GM12865 (cell line): ENCODE measurements around the gene PUM1.
A peak's percentile ranks its signal among the peaks of the same experiment; 100 is the strongest.

Experiments used
- DNase-seq: peaks from one replicate; pipeline ENCODE4 v3.0.0; 2010; ENCODE audit warnings: low read depth
- H3K4me3 ChIP-seq: 2 replicates; pipeline ENCODE4 v1.5.1; 2011; ENCODE audit warnings: mild to moderate bottlenecking, low read depth, low read length, control low read depth
- TF ChIP-seq, protein P1 (sequence below): IDR thresholded peaks from 2 replicates; pipeline ENCODE4 v1.5.1; 2011; ENCODE audit warnings: low read length, control low read depth, low read depth, inconsistent platforms; ENCODE audit not compliant: insufficient read depth; ENCODE audit errors: missing control alignments

PUM1 gene

DNA sequence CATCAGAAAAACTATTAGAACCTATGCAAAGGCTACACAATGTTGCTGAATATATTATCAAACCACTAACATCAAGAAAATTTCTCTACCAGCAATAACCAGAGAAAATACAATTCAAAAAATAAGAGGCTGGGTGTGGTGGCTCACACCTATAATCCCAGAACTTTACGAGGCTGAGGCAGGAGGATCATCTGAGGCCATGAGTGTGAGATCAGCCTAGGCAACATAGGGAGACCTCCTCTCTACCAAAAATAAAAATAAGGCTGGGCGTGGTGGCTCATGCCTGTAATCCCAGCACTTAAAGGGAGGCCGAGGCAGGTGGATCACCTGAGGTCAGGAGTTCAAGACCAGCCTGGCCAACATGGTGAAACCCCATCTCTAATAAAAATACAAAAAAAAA, 16.9 kb upstream of the PUM1 start:
- no peak for DNase-seq

GRCh38 chr1:31073044-31073443, 7.5 kb upstream of the PUM1 start:
- DNase-seq: no peak
- TF ChIP-seq, protein P1, sequence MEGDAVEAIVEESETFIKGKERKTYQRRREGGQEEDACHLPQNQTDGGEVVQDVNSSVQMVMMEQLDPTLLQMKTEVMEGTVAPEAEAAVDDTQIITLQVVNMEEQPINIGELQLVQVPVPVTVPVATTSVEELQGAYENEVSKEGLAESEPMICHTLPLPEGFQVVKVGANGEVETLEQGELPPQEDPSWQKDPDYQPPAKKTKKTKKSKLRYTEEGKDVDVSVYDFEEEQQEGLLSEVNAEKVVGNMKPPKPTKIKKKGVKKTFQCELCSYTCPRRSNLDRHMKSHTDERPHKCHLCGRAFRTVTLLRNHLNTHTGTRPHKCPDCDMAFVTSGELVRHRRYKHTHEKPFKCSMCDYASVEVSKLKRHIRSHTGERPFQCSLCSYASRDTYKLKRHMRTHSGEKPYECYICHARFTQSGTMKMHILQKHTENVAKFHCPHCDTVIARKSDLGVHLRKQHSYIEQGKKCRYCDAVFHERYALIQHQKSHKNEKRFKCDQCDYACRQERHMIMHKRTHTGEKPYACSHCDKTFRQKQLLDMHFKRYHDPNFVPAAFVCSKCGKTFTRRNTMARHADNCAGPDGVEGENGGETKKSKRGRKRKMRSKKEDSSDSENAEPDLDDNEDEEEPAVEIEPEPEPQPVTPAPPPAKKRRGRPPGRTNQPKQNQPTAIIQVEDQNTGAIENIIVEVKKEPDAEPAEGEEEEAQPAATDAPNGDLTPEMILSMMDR: no peak
- no peak overlapping the region for H3K4me3 ChIP-seq

More for the DNA sequence above, 16.9 kb upstream of the PUM1 start:
- TF ChIP-seq, protein P1: no peak
- no peak overlapping the region for H3K4me3 ChIP-seq

GRCh38 chr1:31072304-31072746, 6.8 kb upstream of the PUM1 start:
- TF ChIP-seq, protein P1: no peak
- no peak overlapping the region for H3K4me3 ChIP-seq
- DNase-seq: no peak

GRCh38 chr1:31069392-31069791, 3.9 kb upstream of the PUM1 start:
- DNase-seq: no peak
- H3K4me3 ChIP-seq: no peak overlapping the region
- TF ChIP-seq, protein P1: no peak

DNA sequence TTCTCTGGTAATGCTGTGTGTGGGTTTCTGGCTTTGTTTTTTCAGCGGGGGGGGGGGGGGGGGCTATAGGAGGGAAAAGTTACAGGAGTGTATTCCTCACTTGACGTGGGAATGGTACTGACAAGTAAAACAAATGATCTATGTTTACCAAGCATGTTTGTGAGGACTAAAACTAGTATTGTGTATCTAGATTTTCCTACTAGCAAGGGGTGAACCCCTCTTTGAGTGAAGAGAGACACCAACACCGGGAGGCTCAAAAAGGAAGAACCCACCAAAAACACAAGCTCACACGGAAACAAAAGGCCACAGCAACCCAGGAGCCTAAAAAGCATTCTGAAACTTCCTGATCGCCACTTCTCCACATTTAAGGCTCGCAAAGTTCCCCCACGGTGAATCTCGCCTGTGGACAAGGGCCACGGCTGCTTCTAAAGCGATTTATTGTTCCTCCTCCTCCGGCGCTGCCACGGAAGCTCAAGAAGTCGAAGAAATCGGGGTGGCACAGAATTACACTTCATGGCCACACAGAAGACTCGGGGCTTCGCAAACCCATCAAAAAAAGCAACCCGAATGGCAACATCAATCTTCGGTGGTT, 703 bp downstream of the PUM1 start:
- TF ChIP-seq, protein P1: no peak
- DNase-seq: peak; percentile 42
- peak overlapping the region; percentile 93 for H3K4me3 ChIP-seq

DNA sequence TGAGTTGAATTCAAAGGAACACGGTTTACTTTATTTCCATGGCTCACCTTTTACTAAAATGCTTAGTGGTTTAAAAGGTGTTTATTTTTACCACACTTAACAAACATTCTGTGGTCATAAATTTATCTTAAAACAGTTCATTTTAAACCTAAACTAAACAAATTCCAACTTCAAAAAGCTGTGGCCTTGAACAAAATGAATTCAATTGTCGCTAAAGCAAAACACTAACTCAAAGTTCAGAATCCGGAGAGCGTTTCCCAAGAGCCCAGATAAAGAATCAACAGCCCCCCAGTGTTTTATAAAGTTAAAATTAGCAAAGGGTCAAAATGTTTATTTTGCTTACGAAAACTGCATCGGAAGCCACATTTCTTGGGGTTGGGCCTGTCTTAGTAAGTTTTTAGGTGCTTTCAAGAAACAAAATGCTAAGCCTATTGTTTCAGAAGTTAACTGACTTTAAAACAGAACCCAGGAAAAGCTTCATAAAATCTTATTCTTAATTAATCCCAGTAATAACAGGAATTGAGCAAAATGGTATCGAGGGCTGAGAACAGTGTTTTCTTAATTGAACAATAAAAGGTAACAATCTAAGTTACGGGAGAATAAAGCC, 1.3 kb downstream of the PUM1 start:
- DNase-seq: no peak
- H3K4me3 ChIP-seq: peak overlapping the region; percentile 93
- TF ChIP-seq, protein P1: no peak

DNA sequence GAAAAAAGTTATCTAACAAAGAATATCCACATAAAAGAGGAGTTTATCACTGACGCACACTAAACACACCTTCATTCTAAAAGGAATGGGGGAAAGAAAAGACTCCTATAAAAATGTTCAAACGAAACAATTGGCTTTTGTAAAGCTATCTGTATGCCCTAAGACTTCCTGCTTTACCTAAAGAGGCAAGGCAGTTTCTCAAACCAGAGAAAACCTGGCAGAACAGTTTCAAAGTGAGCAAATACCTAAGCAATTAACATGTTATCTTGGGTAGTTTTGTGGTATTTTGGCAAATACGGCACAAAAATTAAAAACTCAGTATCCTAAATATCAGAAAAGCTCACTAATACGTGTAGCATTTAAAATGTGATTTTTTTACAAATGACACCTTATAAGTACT, 1.9 kb downstream of the PUM1 start:
- peak overlapping the region; percentile 93 for H3K4me3 ChIP-seq
- peak; percentile 31 for DNase-seq
- TF ChIP-seq, protein P1: no peak
